ENCODE results near the gene GPBP1L1.
"Not testable (repeated sequence)": the region's sequence is repeated elsewhere in the genome, so short reads cannot be mapped to it uniquely, and the experiment has no call there.

GPBP1L1 gene

GRCh38 chr1:45686288-45687013, at the start of gene GPBP1L1:
Gene GPBP1L1, minus strand, starts transcription at chr1:45686533. Its CDS starts 27,446 bp downstream, at chr1:45659087.
- peak; percentile 96 for DNase-seq (ENCODE audit: low spot score)

- no peak for DNase-seq (ENCODE audit: low spot score)
Measured at GRCh38 chr1:45730780-45731319, 44.5 kb upstream of the GPBP1L1 start.

- no peak for DNase-seq (ENCODE audit: low spot score)
Measured at GRCh38 chr1:45730075-45730779, 43.9 kb upstream of the GPBP1L1 start.

GRCh38 chr1:45726007-45726406, 39.7 kb upstream of the GPBP1L1 start:
- DNase-seq (ENCODE audit: low spot score): not testable (repeated sequence)

GRCh38 chr1:45723248-45723930, 37.1 kb upstream of the GPBP1L1 start:
- DNase-seq (ENCODE audit: low spot score): no peak

GRCh38 chr1:45722809-45723208, 36.5 kb upstream of the GPBP1L1 start:
- no peak for DNase-seq (ENCODE audit: low spot score)

- peak; percentile 19 for DNase-seq (ENCODE audit: low spot score)
Measured at GRCh38 chr1:45721207-45721606, 34.9 kb upstream of the GPBP1L1 start.

- DNase-seq (ENCODE audit: low spot score): no peak
Measured at GRCh38 chr1:45718289-45718688, 32.0 kb upstream of the GPBP1L1 start.

GRCh38 chr1:45717386-45717785, 31.1 kb upstream of the GPBP1L1 start:
- DNase-seq (ENCODE audit: low spot score): not testable (repeated sequence)

GRCh38 chr1:45716700-45717099, 30.4 kb upstream of the GPBP1L1 start:
- no peak for DNase-seq (ENCODE audit: low spot score)

GRCh38 chr1:45713711-45714110, 27.4 kb upstream of the GPBP1L1 start:
- DNase-seq (ENCODE audit: low spot score): no peak

- no peak for DNase-seq (ENCODE audit: low spot score)
Measured at GRCh38 chr1:45704637-45705036, 18.3 kb upstream of the GPBP1L1 start.

GRCh38 chr1:45694823-45695222, 8.5 kb upstream of the GPBP1L1 start:
- DNase-seq (ENCODE audit: low spot score): no peak

- not testable (repeated sequence) for DNase-seq (ENCODE audit: low spot score)
Measured at GRCh38 chr1:45693811-45694210, 7.5 kb upstream of the GPBP1L1 start.

- peak; percentile 90 for DNase-seq (ENCODE audit: low spot score)
Measured at GRCh38 chr1:45687754-45688740, 1.7 kb upstream of the GPBP1L1 start, which contains the start of gene TMEM69. Gene TMEM69, plus strand, starts transcription at chr1:45688181. Its CDS starts 2,888 bp downstream, at chr1:45691069.

GRCh38 chr1:45687014-45687753, 851 bp upstream of the GPBP1L1 start:
- peak; percentile 99 for DNase-seq (ENCODE audit: low spot score)

GRCh38 chr1:45686015-45686287, 382 bp downstream of the GPBP1L1 start:
- peak; percentile 56 for DNase-seq (ENCODE audit: low spot score)

GRCh38 chr1:45685308-45686014, 872 bp downstream of the GPBP1L1 start:
- peak; percentile 34 for DNase-seq (ENCODE audit: low spot score)

- DNase-seq (ENCODE audit: low spot score): no peak
Measured at GRCh38 chr1:45684402-45684801, 1.9 kb downstream of the GPBP1L1 start.

- no peak for DNase-seq (ENCODE audit: low spot score)
Measured at GRCh38 chr1:45682942-45683341, 3.4 kb downstream of the GPBP1L1 start.

Data from kidney tubule cell (primary cell).